GM18517 (cell line): ENCODE results near the gene SAA2.

Experiments
- ATAC-seq: cut with Tn5 transposase; IDR thresholded peaks from one replicate; pipeline ENCODE4 v1.9.1; 2021; ENCODE audit warnings: mild to moderate bottlenecking, moderate library complexity; ENCODE audit not compliant: unreplicated experiment

The SAA2 gene

DNA sequence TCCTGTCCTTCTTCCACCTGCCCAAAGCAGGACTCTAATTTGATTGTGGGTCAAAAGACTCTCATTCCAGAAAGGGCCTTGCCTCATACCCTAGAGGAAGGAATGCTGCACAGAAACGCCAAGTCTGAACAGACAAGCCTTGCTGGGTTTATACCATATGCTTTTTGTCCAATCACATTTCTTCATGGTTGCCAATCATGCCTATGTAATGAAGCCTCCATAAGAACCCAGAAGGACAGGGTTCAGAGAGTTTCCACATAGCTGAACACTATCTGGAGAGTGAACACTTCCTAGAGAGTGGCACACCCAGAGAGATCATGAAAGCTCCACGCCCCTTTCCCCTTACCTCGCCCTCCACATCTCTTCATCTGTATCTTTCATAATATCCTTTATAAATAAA is 4.8 kb upstream of the SAA2 start:
- no peak for ATAC-seq

DNA sequence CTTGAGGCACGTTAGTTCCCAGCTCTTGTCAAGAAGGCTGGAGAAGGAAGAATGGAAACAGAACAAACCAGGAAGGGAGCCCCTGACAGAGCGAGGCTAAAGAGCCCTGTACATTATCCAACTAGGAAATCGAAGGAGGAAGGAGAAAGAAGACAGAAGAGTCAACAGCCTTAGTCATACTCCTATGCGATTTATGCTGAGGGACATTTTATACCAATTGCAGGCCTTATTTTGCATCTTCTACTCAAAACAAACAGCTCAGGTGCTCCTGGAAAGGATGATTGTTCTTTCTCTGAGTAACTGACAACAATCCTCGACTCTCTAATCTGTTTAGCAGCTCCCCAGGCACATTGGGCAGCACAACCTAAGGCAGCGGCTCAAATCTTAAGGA is 1.3 kb downstream of the SAA2 start:
- peak; percentile 2 for ATAC-seq

DNA sequence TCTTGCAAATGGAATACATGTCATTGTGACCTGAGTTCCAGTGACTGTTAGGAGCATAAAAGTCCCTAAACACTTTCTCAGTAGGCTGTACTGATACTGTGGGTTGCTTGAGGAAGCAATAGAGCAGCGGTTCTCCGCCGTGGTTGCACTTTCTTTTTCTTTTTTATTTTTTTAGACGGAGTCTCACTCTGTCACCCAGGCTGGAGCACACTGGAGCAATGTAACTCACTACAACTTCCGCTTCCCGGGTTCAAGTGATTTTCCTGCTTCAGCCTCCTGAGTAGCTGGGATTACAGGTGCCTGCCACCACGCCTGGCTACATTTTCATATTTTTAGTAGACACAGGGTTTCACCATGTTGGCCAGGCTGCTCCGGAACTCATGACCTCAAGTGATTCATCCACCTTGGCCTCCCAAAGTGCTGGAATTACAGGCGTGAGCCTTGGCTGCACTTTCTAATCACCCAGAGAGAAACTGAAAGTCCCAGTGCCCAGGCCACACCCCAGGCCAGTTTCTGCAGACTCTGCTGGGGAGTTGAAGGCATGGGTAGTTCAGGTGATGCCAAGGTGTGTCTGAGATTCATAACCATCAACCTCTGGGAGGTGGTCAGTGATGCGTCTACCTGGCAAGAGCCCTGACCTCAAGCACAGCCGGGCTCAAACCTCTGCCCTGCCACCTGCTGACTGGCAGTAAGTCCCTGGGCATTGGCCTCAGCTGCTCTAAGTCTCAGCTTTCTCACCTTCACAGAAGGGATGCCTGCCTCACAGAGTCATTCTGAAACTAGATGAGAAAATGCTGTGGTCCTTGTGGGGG is 1.9 kb downstream of the SAA2 start:
- ATAC-seq = peak; percentile 75

DNA sequence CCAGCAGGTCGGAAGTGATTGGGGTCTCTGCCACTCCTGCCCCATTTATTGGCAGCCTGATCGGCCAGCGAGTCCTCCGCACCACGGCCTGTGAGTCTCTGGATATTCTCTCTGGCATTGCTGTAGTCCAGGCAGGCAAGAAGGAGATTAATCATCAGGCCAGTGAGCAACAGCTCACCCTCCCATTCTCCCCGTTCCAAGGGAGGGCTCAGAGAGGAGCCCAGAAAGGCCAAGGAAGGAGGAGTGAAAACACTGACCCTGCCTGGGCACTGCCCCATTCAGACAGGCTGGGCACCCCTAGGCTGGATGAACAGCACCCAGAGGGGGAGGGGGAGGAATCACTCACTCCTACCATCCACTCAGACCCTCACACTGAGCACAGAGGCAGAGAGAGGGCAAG is 3.1 kb downstream of the SAA2 start:
- no peak for ATAC-seq

DNA sequence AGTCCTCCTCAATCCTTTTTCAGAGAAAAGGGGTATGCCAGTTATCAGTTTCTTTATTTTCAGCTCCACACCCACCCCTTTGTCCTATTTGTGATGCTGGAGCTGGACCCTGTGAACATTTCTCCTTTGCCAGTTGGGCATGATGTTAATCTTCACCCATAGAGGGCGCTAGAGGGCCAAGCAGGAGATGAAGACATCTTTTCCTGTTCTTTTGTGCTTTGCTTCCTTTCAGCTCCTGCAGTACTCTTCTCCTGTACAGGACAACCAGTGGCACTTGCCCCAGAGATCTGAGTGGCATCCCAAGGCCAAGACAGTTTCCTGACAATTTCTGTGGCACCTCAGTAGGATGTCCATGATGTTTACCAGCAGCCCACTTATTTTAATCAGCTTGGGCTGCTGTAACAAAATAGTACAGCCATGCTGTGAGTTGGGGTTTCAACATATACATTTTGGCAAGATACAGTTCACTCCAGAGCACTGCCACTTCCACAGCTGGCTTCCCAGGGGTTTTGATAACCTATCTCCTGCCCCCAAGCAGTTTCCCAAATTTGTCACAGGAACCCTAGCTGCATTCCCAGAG is 4.6 kb downstream of the SAA2 start:
- no peak for ATAC-seq

DNA sequence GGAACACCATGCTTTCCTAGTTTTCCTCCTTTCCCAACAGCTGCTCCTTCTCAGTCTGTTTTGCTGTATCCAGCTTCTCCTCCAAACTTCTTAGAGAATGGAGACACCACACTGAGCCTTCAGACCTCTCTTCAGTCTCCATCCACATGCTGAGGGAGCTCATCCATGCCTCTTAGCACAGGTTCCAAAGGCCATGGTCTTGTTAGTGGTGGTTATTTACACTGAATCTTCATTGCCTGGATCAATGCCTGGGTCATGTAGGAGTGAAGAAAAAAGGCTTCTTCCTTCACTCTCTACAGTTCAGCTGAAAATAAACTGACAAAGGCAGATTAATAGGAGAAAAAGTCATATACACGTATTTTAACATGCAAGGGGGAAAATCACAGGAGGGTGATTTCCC is 8.8 kb downstream of the SAA2 start:
- no peak for ATAC-seq

DNA sequence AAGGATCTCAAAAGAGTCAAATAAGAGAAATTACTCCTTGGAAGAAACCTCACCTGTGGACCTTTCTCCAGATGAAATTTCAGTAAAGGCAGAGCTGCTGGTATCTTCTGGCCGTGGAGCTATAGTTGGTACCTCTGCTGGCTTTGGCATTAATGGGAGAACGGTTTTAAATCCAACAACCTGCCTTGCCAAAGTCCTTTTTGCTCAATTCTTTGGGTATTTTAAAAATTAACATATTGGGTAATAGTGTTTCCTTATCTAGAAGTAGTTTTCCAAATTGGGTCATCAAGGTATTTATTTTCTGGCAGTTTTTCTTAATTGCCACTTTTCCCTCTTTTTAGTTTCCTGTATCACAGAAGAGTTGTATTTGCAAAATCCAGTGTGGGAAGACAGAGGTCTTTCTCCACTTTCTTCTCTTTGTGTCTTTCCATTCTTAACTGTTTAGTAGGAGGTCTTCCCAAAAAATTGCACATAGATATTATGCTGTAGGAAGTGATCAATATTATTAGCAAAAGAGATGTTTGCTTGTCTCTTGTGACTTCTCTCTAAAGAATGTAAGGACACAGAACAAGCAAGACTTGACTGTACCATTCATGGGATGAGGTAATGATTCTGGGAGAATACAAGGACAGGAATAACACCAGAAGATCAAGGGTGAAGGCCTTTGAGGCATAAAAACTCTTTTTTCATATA is 11.7 kb downstream of the SAA2 start, which contains the start of gene SAA4:
TSS of gene SAA4 (minus strand) at position 139 of the 693 bp plus-strand sequence. CDS start 876 bp downstream, outside the sequence.
- ATAC-seq = no peak

DNA sequence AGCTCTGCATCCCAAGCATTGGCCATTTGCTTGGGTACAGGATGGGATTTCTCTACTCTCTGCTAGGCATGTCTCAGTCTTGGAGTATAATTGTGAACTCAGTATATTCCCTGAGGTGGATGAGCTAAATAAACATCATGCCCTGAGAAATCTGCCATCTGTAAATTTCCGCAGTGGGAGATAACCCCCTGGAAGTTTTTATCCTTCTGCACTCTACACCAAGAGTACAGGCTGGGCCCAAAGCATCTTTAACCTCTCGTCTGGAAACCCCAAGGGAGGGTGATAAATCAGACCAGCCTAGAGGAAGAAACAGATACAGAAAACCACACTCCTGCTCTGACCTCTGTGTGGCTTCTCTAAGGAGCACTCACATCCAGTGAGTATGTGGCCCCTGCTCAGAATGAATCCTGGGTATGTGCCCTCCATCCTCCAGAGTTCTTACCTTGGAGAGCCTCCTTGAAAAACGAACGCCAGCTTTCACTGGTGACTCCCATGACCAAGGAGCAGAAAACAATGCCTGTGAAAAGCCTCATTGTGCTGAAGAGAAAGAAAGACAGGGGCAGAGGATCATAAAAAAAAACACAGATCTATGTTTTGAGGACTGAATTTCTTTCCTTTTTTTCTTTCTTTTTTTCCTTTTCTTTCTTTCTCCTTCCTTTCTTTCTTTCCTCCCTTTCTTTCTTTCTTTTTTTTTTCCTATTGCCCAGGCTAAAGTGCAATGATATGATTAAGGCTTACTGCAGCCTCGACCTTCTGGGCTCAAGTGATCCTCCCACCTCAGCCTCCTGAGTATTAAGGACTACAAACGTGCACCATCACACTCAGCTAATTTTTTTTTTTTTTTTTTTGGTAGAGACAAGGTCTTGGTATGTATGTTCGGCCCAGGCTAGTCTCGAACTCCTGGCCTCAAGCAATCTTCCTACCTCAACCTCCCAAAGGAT is 12.8 kb downstream of the SAA2 start:
- no peak for ATAC-seq

DNA sequence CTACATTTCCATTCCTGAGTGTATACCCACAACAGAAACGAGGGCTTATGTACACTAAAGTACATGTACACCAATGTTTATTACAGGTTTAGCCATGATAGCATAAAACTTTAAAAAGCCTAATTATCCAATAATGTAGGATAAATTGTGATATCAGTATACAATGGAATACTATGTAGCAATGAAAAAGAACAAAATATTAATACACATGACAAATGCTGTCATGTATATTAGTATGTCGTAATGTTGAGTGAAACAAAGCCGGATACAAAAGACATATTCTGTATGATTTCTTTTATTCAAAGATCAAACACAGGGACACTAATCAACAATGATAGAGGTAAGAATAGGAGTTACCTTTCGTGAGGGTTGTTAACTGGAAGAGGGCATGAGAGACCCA is 14.6 kb downstream of the SAA2 start:
- ATAC-seq = no peak

DNA sequence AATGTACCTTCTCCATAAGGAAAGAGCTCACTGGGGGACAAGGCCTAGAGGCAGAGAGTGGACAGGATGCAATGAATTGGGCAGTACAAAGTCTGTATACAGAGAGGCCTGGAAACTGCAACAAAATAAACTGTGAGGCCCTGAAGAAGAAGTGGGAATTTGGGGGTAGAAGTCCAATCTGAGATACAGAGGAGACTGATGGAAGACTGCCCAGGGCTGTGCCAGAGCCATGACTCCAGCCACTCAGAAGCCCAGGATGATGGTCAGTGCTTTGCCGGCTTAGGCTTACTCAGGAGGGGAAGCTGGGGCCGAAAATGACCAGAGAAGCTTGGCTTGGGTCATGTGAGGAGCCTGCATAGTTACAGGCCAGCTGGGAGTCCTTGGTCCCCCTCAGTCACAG is 17.6 kb downstream of the SAA2 start:
- no peak for ATAC-seq

DNA sequence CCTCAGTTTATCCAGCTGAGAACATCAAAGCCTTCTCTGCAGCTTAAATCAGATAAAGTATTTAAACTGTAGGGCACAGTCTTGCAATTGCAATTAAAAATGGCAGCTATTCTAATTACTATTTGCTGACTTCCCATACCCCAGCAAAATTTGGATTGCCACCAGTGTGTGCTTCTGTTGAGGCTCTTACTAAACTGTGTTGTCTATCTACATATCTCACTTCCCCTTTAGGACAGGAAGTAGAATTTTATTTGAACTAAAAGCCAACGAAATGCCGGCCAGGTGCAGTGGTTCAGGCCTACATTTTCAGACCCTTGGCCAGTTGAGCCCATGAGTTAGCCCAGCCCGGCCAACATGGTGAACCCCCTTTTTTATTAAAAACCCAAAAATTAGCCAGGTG is 19.0 kb downstream of the SAA2 start:
- peak; percentile 97 for ATAC-seq

DNA sequence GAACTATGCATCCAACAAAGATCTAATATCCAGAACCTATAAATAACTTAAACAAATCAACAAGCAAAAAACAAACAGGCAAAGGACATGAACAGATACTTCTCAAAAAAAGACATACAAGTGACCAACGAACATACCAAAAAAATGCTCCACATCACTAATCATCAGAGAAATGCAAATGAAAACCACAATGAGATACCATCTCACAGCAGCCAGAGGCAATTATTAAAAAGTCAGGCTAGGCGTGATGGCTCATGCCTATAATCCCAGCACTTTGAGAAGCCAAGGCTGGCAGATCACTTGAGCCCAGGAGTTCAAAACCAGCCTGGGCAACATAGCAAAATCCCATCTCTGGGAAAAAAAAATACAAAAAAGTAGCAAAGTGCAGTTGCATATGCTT is 22.6 kb downstream of the SAA2 start:
- peak; percentile 30 for ATAC-seq

DNA sequence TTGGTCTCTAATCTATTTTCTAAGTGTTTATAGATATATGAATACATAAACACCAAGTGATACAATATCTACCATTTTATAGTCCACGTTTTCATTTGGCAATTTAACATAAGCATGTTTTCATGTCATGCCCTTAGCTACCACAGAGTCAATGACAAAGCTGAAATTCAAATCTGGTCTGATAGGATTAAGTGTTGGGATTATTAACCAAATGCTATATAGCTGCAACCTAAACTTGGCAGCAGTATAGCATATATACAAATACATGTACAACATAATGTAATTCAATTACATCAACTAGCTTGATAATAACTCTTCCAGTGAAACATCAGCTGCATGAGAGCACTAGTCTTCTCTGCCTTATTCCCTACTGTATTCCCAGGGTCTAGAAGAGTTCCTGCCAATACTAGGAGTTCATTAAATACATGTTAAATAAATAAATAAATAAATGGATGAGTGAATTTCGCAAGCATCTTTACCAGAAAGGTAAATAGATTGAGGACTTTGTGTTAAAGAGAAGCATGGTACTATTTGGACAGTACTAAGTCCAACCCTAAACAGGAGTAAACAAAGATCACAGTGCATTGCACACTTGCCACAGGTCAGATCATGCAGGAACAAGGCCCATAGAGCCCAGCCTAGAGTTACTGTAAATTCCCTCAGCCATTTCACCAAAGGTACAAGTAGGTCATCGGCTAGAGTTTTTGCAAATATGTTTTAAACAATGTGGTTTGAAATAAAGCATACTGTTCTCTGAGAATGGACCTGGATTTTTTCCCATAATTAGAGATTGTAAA is 24.7 kb downstream of the SAA2 start:
- no peak for ATAC-seq

DNA sequence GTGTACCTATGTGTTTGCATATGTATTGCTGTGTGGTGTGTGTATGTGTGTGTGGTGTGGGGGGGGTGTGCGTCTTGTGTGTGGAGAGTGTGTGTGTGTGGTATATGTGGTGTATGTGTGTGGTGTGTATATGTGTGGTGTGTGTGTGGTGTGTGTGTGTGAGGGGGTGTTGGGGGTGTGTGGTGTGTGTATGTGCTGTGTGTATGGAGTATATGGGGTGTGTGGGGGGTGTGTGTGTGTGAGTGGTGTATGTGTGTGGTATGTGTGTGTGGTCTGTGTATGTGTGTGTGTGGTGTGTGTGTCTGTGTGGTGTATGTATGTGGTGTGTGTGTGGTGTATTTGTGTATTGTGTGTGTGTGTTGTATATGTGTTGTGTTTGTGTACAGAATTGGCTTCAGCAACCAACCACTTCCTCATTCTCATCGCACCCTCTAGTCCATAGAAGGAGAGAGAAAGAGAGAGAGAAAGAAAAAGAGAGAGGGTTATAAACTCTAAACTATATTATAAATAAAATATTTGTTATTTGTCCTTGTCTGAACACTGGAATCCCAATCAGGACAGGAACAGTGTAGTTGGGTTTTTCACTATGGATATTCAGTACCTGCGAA is 25.6 kb downstream of the SAA2 start:
- no peak for ATAC-seq

DNA sequence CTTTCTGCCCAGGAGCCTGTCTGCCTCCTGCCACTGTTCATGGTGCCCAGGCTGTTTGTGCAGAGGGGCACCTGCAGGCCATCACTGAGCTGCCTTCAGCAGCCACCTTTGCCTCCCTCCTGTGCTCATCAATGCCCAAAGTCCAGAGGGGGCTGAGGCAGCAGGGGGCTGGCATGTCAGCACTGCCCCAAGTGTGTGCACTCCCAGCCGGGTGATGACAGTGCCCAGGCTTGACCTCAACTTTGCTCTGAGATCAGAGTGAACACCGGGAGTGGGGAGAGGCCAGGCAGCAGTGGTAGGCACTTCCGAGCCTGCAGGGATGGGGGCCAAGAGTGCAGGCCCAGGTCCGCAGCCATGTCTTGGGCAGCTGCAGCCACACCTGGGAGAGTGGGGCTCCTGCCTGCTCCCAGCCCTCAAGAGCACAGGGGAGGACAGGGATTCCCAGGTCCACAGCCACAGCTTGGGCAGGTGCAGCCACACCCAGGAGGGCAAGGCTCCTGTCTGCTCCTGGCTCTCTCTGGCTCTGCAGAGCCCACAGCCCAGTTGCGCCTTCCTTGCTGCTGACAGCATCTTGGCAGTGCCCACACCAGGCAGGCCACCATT is 27.1 kb downstream of the SAA2 start:
- no peak for ATAC-seq

DNA sequence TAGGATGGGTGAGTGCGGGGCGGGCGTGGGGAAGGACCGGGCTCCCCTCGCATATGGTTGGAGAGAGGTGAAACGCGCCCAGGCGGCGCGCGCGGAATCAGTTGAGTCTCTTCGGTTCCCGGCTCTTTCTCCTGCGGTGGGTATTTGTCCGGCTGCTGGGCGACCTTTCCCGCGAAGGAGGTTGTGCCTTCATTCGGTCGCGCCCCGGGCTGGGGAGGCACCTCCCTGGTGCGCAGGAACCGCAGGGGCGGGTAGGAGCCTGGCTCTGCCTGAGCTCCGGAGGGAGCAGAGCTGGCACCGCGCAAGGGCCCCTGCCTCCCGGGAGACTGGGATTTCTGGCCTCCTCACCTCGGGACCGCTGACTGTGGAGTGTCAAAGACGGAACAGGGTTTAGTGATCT is 39.4 kb downstream of the SAA2 start:
- no peak for ATAC-seq

DNA sequence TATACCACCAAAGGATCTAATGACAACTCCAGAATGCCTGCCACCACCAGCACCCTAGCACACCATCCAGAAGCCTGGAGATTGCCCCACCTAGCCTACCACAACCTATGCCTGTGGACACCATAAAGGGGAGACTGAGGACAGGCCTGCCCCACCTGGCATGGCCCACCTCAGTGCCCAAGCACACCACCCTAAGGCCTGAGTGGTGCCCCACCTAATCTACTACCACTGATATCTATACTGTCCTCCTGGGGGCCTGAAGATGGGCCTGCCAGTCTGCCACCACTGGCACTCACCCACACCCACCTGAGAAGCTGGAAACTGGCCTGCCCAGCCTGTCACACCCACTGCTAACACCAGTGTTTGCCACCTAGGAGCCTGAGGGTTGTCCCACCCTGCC is 43.7 kb downstream of the SAA2 start:
- no peak for ATAC-seq

DNA sequence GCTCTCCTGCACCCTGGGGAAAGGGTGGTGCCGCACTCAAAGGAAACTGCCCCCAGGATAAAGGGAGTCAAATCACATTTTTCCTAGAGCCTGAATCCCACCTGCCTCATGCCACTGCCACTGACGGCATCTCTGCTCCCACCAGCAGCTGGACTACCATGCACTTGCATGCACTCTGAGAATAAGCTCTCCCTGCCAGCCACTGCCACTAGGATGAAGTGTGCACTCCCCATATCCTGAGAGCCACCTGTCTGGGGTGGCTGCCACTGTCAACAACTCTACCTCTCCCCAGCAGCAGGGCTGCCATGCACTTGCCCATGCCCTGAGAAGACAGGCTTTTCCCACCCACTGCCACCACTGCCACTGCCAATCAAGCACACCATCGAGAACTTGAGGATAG is 44.2 kb downstream of the SAA2 start:
- no peak for ATAC-seq

DNA sequence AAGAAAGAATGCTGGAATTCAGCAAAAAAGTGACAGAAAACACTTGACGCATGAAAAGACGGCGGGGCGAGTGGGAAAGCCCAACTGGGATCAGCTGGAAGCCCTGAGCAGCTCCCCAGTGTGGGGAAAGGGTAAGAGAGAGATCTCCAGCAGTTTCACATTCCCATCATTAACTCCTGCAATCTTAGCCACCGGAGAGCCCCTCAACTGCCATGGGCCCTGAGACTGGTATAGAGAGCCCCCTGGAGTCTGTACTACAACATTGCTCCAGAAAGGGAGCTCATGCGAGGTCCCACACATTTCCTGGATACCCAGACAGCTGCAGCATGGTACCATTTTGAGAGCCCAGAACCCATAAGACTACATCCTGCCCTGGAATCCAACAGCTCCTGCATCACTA is 44.7 kb downstream of the SAA2 start:
- no peak for ATAC-seq
